ENCODE measurements around the gene UVRAG.

UVRAG gene

DNA sequence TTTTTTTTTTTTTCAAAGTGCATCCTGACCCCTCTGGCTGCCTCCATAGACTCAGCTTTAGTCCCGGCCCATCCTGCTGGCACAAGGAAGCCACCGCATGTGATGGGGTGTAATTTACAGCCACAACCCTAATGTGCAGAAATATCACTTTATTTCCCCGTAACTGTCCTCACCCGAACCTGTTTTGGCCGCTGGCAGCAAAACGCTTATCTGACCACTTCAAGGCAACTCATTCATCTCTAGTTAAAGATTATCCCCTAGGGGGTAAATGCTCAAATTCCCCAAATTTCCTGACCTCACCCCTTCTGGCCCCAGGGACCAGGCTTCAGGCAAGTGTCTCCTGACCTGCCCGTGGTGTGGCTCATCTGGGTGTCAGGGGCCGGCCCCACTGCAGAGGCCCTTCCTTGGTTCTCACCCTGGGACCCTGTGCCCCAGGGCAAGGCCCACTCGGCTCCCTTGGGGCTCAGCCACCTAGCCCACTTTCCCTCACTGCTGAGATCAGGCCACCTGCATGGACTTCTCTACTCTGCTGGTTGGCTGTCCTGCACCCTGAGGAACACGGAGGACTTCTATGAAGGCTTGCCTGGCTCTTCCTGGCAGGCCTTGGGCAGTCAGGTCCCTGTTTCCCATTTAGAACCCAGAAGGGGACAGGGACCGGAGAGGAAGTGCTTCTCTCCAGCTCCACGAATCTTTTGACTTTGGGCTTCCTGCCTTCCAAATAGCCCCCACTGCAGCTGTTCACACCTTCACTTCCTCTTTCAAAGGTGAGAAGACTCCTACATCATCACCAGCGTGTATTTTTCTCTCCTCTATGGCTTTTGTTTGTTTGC lies 337.9 kb downstream of the UVRAG start:
- no peak for DNase-seq (ENCODE audit: low spot score)

GRCh38 chr11:76153571-76153923 lies 338.5 kb downstream of the UVRAG start:
- no peak for DNase-seq (ENCODE audit: low spot score)

- no peak for DNase-seq (ENCODE audit: low spot score)
Measured at GRCh38 chr11:76155500-76156227, 340.7 kb downstream of the UVRAG start.

- DNase-seq (ENCODE audit: low spot score) = no peak
Measured at GRCh38 chr11:76156971-76157427, 342.0 kb downstream of the UVRAG start.

DNA sequence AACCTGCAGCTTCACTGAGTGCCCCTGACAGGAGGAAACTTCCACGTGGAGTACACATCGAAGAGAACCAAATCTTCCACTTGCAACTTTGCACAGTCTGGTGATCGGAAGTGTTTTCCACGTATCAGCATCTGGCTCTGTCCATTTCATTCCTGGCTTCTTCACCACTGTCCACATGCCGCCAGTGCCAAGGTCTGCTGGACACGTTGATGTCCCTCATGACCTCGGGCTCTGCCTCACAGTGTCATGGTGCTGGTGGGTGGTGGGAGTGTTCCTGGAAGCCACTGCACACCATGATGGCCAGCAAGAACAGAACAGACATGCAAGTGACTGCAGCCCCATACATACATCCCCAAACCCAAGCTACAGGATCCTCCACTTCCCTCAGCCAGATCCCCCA lies 342.9 kb downstream of the UVRAG start:
- DNase-seq (ENCODE audit: low spot score) = no peak

DNA sequence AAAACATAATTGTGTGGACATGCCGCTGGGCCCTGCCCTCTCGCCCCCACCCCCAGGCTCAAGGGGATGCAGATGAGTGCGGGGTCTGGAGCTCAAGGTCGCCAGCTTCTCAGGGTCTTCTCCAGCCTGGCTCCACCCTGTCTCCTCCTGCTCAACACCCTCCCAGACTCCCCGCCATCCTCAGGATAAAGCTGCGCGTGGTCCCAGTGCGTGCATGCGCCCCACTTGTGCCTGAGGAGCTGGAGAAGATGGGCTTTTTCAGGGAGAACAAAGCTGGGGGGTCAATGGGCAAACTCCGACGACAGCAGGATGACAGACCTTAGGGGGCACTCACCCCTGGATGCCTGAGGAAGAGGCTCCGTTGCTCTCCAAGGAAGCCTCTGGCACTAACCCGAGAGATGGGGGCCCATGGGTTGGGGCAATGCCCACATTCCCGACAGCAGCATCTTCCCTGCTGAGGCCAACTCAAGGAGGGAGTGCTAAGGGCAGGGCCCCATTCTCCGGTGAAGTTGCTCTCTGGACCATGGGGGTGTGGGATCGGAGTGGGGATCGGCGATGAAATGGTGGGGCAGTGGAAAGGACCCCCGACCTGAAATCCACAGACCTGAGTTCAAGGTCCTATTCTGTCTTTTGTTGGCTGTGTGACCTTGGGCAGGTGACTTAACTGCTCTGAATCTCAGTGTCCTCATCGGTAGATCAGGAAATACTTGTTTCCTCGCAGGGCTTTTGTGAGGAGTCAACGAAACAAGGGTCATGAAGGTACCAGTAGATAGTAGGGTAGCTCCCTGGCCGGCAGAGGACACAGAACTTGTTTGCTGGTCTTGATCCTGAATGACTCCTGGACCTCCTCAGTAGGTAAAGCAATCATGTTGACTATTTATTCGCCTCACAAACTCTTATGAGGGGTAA lies 343.6 kb downstream of the UVRAG start:
- DNase-seq (ENCODE audit: low spot score) = no peak

DNA sequence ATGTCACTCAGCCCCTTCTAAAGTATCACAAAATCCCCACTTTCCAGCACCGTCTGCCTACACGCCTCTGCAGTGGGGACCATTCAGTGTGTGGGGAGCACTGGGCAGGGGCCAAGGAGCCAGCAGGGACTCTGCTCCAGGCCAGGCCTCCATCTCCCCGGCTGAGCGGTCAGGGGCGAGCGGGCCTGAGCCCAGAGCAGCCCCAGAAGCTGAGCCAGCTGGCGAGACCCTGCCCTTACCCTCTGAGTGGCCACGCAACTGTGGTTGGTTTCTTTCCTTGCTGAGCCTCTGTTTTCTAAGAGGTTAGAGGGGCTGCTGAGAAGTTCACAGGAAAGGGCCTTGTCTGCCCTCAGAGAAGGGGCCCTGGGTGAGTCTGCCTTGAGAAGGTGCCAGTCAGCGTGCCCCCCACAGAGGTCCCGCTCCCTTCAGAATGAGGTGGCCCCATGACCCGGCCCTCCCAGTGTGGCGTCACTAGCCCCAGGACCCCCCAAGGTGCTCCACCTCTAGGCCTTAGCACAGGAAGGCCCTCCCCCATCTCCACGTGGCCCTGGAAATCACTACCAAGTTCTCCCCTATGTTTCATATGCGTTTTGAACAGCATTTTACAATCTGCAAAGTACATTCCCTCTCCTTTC lies 344.4 kb downstream of the UVRAG start:
- no peak for DNase-seq (ENCODE audit: low spot score)

GRCh38 chr11:76159983-76160661 lies 345.1 kb downstream of the UVRAG start:
- no peak for DNase-seq (ENCODE audit: low spot score)

GRCh38 chr11:76160856-76161255 lies 345.8 kb downstream of the UVRAG start:
- no peak for DNase-seq (ENCODE audit: low spot score)

DNA sequence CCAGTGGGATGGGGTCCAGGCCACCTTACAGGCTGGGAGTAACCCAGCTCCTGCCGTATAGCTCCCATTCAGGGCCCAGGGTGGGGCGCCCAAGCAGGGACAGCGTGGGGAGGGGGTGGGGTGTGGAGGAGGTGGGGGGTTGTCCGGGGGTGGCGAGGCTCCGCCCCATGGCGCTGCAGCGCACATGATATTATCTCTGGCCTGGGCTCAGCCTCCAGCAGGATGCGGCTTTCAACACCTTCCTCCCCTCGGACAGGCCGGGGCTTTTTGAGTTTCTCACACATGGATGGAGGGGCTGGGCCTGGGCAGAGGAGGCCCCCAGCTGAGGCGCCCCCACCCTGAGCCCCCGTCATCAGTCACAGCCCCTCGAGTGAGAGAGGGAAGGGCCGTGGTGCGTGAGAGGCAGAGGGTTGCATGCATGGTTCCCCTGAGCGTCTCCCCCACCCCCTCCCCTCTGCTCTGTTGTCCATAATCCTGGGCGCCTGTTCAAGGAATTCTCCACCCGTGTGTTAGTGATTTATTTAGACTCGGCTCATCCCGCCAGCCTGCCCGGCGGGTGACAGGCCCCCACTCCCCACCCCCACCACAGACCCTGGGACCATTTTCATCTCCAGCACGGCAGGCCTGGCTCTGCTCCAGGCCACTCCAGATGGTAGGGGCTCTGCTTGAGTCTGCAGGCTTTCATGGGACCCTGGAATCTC lies 346.4 kb downstream of the UVRAG start:
- DNase-seq (ENCODE audit: low spot score) = peak; percentile 56

- no peak for DNase-seq (ENCODE audit: low spot score)
Measured at GRCh38 chr11:76162336-76163288, 347.6 kb downstream of the UVRAG start.

DNA sequence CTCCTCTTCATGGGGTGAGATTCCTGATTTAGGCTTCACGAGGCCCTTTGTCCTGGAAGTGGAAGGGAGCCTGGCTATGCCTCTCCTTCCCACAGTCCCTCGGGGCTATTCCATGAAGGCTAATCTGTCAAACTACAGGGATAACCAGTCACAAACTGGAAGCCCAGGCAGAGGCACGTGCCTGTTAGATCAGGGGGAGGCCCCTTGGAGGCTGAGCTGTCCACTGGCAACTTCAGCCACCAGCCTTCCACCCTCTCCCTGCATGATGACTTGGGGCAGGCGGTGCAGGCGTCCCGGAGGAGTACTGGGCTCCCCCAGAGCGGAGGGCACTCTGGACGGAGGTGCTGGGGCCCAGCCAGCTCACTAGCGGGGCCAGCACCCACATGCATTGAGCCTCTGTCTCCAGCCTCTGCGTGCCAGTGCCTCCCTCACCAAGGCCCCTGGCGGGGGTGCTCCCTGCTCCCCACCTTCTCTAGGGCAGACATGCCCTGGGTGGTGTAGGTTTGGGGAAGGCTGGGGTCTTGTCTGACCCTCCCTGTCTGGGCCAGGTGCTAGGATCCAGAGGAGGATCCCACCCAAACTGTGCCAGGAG lies 348.4 kb downstream of the UVRAG start:
- no peak for DNase-seq (ENCODE audit: low spot score)

- DNase-seq (ENCODE audit: low spot score) = no peak
Measured at GRCh38 chr11:76164081-76164480, 349.1 kb downstream of the UVRAG start.

DNA sequence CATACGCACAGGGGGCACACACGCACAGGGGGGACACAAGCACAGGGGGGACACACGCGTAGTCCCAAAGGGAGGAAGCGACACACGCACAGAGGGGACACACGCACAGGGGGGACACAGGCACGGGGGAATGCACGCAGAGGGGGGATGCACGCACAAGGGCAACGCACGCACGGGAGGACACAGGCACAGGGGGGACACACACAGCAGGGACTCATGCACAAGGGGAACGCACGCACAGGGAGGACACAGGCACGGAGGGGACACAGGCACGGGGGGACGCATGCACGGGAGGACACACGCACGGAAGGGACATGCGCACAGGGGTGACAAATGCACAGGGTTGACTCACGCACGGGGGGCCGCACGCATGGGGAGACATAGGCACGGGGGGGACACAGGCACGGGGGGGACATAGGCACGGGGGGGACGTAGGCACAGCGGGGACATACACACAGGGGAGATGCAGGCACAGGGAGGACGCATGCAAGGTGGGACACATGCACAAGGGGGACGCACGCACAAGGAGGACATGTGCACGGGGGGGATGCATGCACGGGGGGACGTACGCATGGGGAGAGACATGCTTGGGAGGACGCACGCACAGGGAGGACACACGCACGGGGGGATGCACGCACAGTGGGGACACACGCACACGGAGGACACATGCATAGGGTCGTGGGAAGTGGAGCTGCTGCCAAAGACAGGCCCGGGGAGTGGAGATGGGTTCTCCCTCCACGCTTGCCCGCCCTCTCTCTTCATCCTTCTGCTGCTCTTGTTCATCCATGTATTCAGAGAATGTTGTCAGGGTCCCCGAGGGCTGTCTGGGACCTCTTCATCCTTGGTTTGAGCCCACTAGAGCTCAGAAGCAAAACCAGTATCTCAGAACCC lies 350.1 kb downstream of the UVRAG start:
- no peak for DNase-seq (ENCODE audit: low spot score)

GRCh38 chr11:76166314-76166713 lies 351.3 kb downstream of the UVRAG start:
- no peak for DNase-seq (ENCODE audit: low spot score)

GRCh38 chr11:76167590-76167989 lies 352.6 kb downstream of the UVRAG start:
- no peak for DNase-seq (ENCODE audit: low spot score)

DNA sequence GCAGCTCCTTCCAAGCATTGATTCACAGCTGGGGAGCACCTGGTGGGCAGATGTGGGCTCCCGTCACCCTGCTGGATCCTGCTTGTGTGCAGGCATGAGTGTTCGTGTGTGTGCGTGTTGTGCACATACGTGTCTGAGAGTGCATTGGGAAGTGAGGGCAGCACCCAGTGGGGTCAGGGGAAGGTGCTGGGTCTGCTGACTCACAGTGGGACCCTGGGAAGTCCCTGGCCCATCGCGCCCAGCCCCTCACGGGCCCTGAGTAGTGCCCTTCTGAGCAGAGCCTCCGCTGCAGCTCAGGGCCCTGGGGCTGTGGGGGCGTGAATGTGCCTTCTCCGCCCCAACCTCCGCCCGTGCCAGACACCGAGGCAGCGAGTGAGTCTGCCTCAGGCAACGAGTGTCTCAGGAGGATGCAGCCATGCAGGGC lies 354.5 kb downstream of the UVRAG start:
- DNase-seq (ENCODE audit: low spot score) = no peak

DNA sequence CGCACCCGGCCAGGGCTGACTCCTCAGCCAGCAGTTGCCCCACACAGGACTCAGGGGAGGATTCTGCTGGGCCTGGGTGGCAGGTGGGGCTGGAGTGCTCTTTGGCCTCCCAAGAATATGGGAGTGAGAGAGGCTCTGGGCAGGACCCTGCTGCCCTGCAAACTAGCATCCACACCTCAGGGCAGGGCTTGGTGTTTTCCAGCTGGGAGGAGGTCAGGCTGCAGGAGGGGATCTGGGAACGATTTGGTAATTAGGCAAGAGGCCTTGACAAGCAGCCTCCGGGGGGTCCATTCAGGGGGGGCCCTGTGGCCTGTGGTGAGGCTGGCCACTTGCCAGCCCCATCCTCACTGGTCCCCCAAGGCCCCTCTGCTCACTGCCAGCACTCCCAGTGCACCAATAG lies 355.5 kb downstream of the UVRAG start:
- DNase-seq (ENCODE audit: low spot score) = no peak

Data from hepatic stellate cell (primary cell).